ENCODE results near the gene ITIH2. TPM values are rescaled to one million over a fixed set of nuclear protein-coding genes. Genes with fewer than 3 reads are reported as not detected.
"Not testable (repeated sequence)": the region's sequence is repeated elsewhere in the genome, so short reads cannot be mapped to it uniquely, and the experiment has no call there.

ITIH2 gene
- total RNA-seq, 1 donor from 2014 or later: not detected

- intact Hi-C loops (cut with micrococcal nuclease): not testable (repeated sequence)
These were observed 10.7 kb upstream of the ITIH2 start for GRCh38 chr10:7692368-7692767.

GRCh38 chr10:7693194-7693593, 9.9 kb upstream of the ITIH2 start:
- intact Hi-C loops (cut with micrococcal nuclease): not testable (repeated sequence)

GRCh38 chr10:7696545-7696944, 6.6 kb upstream of the ITIH2 start:
- intact Hi-C loops (cut with micrococcal nuclease): no loop called here

GRCh38 chr10:7697426-7697825, 5.7 kb upstream of the ITIH2 start:
- intact Hi-C loops (cut with micrococcal nuclease): no loop called here

- intact Hi-C loops (cut with micrococcal nuclease): no loop called here
These were observed 2.5 kb upstream of the ITIH2 start for GRCh38 chr10:7700577-7701125.

GRCh38 chr10:7701158-7701742, 1.9 kb upstream of the ITIH2 start:
- intact Hi-C loops (cut with micrococcal nuclease): no loop called here

GRCh38 chr10:7702288-7702812, 766 bp upstream of the ITIH2 start:
- intact Hi-C loops (cut with micrococcal nuclease): no loop called here

- intact Hi-C loops (cut with micrococcal nuclease): no loop called here
These were observed 1.2 kb downstream of the ITIH2 start for GRCh38 chr10:7704071-7705016.

- intact Hi-C loops (cut with micrococcal nuclease): no loop called here
These were observed 2.2 kb downstream of the ITIH2 start for GRCh38 chr10:7705341-7705740.

- intact Hi-C loops (cut with micrococcal nuclease): no loop called here
These were observed 3.5 kb downstream of the ITIH2 start for GRCh38 chr10:7706534-7707073.

- intact Hi-C loops (cut with micrococcal nuclease): no loop called here
These were observed 4.0 kb downstream of the ITIH2 start for GRCh38 chr10:7707102-7707501.

GRCh38 chr10:7707858-7708622, 4.9 kb downstream of the ITIH2 start:
- intact Hi-C loops (cut with micrococcal nuclease): no loop called here

GRCh38 chr10:7708832-7709231, 5.7 kb downstream of the ITIH2 start:
- intact Hi-C loops (cut with micrococcal nuclease): no loop called here

GRCh38 chr10:7710446-7710845, 7.3 kb downstream of the ITIH2 start:
- intact Hi-C loops (cut with micrococcal nuclease): no loop called here

- intact Hi-C loops (cut with micrococcal nuclease): not testable (repeated sequence)
These were observed 8.0 kb downstream of the ITIH2 start for GRCh38 chr10:7711075-7711474.

GRCh38 chr10:7715515-7715914, 12.4 kb downstream of the ITIH2 start:
- intact Hi-C loops (cut with micrococcal nuclease): no loop called here

GRCh38 chr10:7717767-7718166, 14.7 kb downstream of the ITIH2 start:
- intact Hi-C loops (cut with micrococcal nuclease): no loop called here

GRCh38 chr10:7718685-7719084, 15.6 kb downstream of the ITIH2 start:
- intact Hi-C loops (cut with micrococcal nuclease): no loop called here

GRCh38 chr10:7720478-7720877, 17.4 kb downstream of the ITIH2 start:
- intact Hi-C loops (cut with micrococcal nuclease): no loop called here

GRCh38 chr10:7722927-7723529, 19.9 kb downstream of the ITIH2 start:
- intact Hi-C loops (cut with micrococcal nuclease): no loop called here

- intact Hi-C loops (cut with micrococcal nuclease): no loop called here
These were observed 31.7 kb downstream of the ITIH2 start for GRCh38 chr10:7734821-7735220.
